GM12878 (cell line): ENCODE results near the gene TSPAN19. TPM values are rescaled to one million over a fixed set of nuclear protein-coding genes. Genes with fewer than 3 reads are reported as not detected.

Experiments used
- ATAC-seq: fragments of 200-7000 bp; cut with Tn5 transposase; 3 replicates; pipeline ENCODE4 v1.9.1; 2020; ENCODE audit warnings: mild to moderate bottlenecking, moderate library complexity
- BruUV-seq: library from RNA; stranded (reverse); fragments of 400-500 nt; replicated peaks from 2 replicates; lab custom pipeline; 2021; lab: Mats Ljungman, UMichigan
- CTCF ChIA-PET: fragments of 300-600 bp; sonication (Branson Sonifier 250); formaldehyde crosslinking; extraction: SDS; loops from one replicate; lab custom pipeline; 2021; ENCODE audit warnings: inconsistent platforms; lab: Yijun Ruan, JAX
- POLR2A ChIA-PET: fragments of 350-600 bp; formaldehyde crosslinking; extraction: SDS; loops from one replicate; lab custom pipeline; 2021; ENCODE audit warnings: inconsistent platforms; lab: Charles Lee
- RAD21 ChIA-PET: fragments of 300-600 bp; sonication (Branson Sonifier 250); formaldehyde crosslinking; loops from one replicate; lab custom pipeline; 2023; ENCODE audit warnings: antibody characterized with exemption; ENCODE audit not compliant: unreplicated experiment; lab: Charles Lee
- SMC1A ChIA-PET: fragments of 300-600 bp; sonication (Branson Sonifier 250); formaldehyde crosslinking; loops from one replicate; lab custom pipeline; 2023; ENCODE audit not compliant: unreplicated experiment, uncharacterized antibody; lab: Charles Lee
- DNase-seq: peaks from one replicate; pipeline ENCODE4 v3.0.0-alpha.2; 2011; ENCODE audit warnings: low read depth, low spot score
- FAIRE-seq: peaks from 3 replicates; lab custom pipeline; 2011; peaks lifted over from hg19 to GRCh38; lab: Jason Lieb, UNC
- H2AFZ ChIP-seq: 2 replicates; pipeline ENCODE4 v1.6.0; 2011; ENCODE audit warnings: low read depth, low read length, control low read depth; ENCODE audit not compliant: control insufficient read depth
- H3K27ac ChIP-seq: 2 replicates; pipeline ENCODE4 v1.5.1; 2011; ENCODE audit warnings: control low read depth; ENCODE audit not compliant: control insufficient read depth, insufficient read depth
- H3K27me3 ChIP-seq, 2 experiments: replicated peaks in 1 of 2; 2 replicates each; pipeline versions ENCODE4 v1.6.0 to v1.6.1; 2011; ENCODE audit warnings: low read length in 1 of 2; ENCODE audit not compliant: control insufficient read depth in 2 of 2, insufficient read depth in 2 of 2
- H3K36me3 ChIP-seq, 2 experiments: 2 replicates each; pipeline ENCODE4 v1.5.1; 2011; ENCODE audit warnings: low read length in 1 of 2; ENCODE audit not compliant: control insufficient read depth in 2 of 2, insufficient read depth in 2 of 2
- H3K4me1 ChIP-seq: 2 replicates; pipeline ENCODE4 v1.6.1; 2011; ENCODE audit warnings: mild to moderate bottlenecking, low read length, moderate library complexity, mixed read lengths; ENCODE audit not compliant: control insufficient read depth, insufficient read depth
- H3K4me2 ChIP-seq: 2 replicates; pipeline ENCODE4 v1.6.0; 2011; ENCODE audit warnings: control low read depth; ENCODE audit not compliant: control insufficient read depth, insufficient read depth
- H3K4me3 ChIP-seq: fragments of 200-600 bp; sonication (generic); 2 replicates; pipeline ENCODE4 v1.5.1; 2016
- H3K79me2 ChIP-seq: 2 replicates; pipeline ENCODE4 v1.6.0; 2011; ENCODE audit warnings: low read length; ENCODE audit not compliant: control insufficient read depth, insufficient read depth
- H3K9ac ChIP-seq: 2 replicates; pipeline ENCODE4 v1.8.0; 2011; ENCODE audit warnings: low read length, control low read depth, mixed read lengths; ENCODE audit not compliant: control insufficient read depth, insufficient read depth
- H3K9me3 ChIP-seq: replicated peaks from 3 replicates; pipeline ENCODE4 v1.5.1; 2011; ENCODE audit warnings: mild to moderate bottlenecking, low read length; ENCODE audit not compliant: control insufficient read depth, insufficient read depth
- H4K20me1 ChIP-seq: 2 replicates; pipeline ENCODE4 v1.6.0; 2011; ENCODE audit not compliant: control insufficient read depth, insufficient read depth
- CBX3 ChIP-seq: fragments of 200-600 bp; sonication (generic); IDR thresholded peaks from 2 replicates; pipeline ENCODE4 v1.6.1; 2016; ENCODE audit warnings: low read depth, borderline replicate concordance
- EZH2 ChIP-seq: IDR thresholded peaks from 2 replicates; pipeline ENCODE4 v1.6.1; 2012; ENCODE audit warnings: low read depth, mild to moderate bottlenecking, control low read depth, inconsistent platforms, low read length, borderline replicate concordance; ENCODE audit not compliant: control insufficient read depth
- IKZF2 ChIP-seq, 2 experiments: fragments of 450-650 bp; IDR thresholded peaks; 2 replicates each; pipeline ENCODE4 v1.6.1; 2017; ENCODE audit warnings: mild to moderate bottlenecking in 2 of 2, moderate library complexity in 2 of 2
- NFIC ChIP-seq: IDR thresholded peaks from 2 replicates; pipeline ENCODE4 v1.6.1; 2012; ENCODE audit warnings: low read depth, mild to moderate bottlenecking, inconsistent platforms, low read length, moderate library complexity
- PAX8 ChIP-seq: fragments of 450-650 bp; IDR thresholded peaks from 2 replicates; pipeline ENCODE4 v1.6.1; 2017; ENCODE audit warnings: mild to moderate bottlenecking, moderate library complexity
- RELA ChIP-seq: fragments of 450-650 bp; IDR thresholded peaks from 2 replicates; pipeline ENCODE4 v1.8.0; 2014; ENCODE audit warnings: borderline replicate concordance; ENCODE audit not compliant: partially characterized antibody
- RUNX3 ChIP-seq: IDR thresholded peaks from 2 replicates; pipeline ENCODE4 v1.6.1; 2012; ENCODE audit warnings: low read length, inconsistent platforms
- WGBS: methylation state at CpG from one replicate; pipeline ENCODE4 v1.1.6; 2016; ENCODE audit warnings: low lambda C conversion rate; ENCODE audit not compliant: insufficient replicate concordance, insufficient coverage; ENCODE audit errors: missing lambda C conversion rate; 5-methylcytosine and 5-hydroxymethylcytosine counted together
- in situ Hi-C: fragments of 300-500 bp; cut with MboI; formaldehyde crosslinking; loops from 9 replicates; pipeline ENCODE4 v1.14.3; 2018; ENCODE audit warnings: mixed read lengths
- intact Hi-C: fragments of 100-400 bp; cut with micrococcal nuclease; formaldehyde crosslinking; loops from one replicate; pipeline ENCODE4 v1.14.2; 2022; ENCODE audit not compliant: unreplicated experiment
- polyA plus RNA-seq, 11 experiments: library from polyadenylated mRNA; depleted of rRNA in 4 of 11; unstranded in 6 of 11; stranded (reverse) in 5 of 11; fragments of >200 nt; fragmentation: Nextera tagmentation in 4 of 11; fragmentation: Illumina TruSeq in 1 of 11; extraction: Ambion mirVana in 4 of 11; extraction: Trizol in 1 of 11; gene quantifications; 1 replicate in 1 of 11; 2 replicates in 10 of 11; pipeline versions ENCODE4 v1.2.1 to v1.2.3, GENCODE V29; 2011 to 2016; ENCODE audit warnings: inconsistent platforms in 2 of 11, missing spikeins in 2 of 11, low read depth in 1 of 11
- total RNA-seq, 4 experiments: library from RNA; depleted of rRNA in 3 of 4; stranded (reverse); fragments of >200 nt in 3 of 4; fragmentation: Illumina TruSeq in 1 of 4; extraction: Trizol in 1 of 4; gene quantifications; 2 replicates each; pipeline versions ENCODE4 v1.2.1 to v1.2.3, GENCODE V29; 2013 to 2021
- TF ChIP-seq, protein P1 (sequence below): IDR thresholded peaks from 2 replicates; pipeline ENCODE4 v1.6.1; 2011; ENCODE audit warnings: low read depth, low read length, improper control_type of control experiment, borderline replicate concordance
- TF ChIP-seq, protein P2 (sequence below), 3 experiments: IDR thresholded peaks in 2 of 3; conservative IDR thresholded peaks in 1 of 3; 2 replicates each; pipeline ENCODE4 v1.5.1; 2011; ENCODE audit warnings: low read depth in 3 of 3, low read length in 3 of 3, mild to moderate bottlenecking in 3 of 3, control low read depth in 2 of 3, moderate library complexity in 2 of 3, inconsistent platforms in 1 of 3, mixed read lengths in 1 of 3; ENCODE audit not compliant: control insufficient read depth in 2 of 3, insufficient read depth in 1 of 3; ENCODE audit errors: extremely low read depth in 1 of 3
- TF ChIP-seq, protein P3 (sequence below): IDR thresholded peaks from 2 replicates; pipeline ENCODE4 v1.6.1; 2012; ENCODE audit warnings: low read length, inconsistent platforms

The TSPAN19 gene
- total and polyA plus RNA-seq, 10 of the 15 experiments (the other 5 are each of a cell fraction or from before 2014, with no cell fraction given): not detected

DNA sequence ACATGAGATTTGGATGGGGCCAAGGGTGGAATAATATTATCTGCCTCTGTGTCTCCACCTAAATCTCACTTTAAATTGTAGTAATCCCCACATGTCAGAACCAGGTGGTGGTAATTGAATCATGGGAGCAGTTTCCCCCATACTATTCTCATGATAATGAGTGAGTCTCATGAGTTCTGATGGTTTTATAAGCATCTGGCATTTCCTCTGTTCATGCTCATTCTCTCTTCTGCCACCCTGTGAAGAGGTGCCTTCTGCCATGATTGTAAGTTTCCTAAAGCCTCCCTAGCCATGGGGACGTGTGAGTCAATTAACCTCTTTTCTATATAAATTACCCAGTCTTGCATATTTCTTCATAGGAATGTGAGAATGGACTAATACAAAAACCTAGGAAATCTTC lies 29.9 kb downstream of the TSPAN19 start:
- 18% methylated on average over 1 of the region's 1 CpG for WGBS
- Histone ChIP-seq H3K36me3 (no peaks in the 10 kb centered on the region), H3K4me1 (no peaks in the 10 kb centered on the region), H3K9me3 (peaks cover 2% of the 10 kb centered on the region; the same call in 1 of the 3 replicates), H3K27ac (no peak overlapping the region), H3K79me2 (no peaks in the 10 kb centered on the region), H3K4me2 (no peak overlapping the region), H4K20me1 (no peaks in the 10 kb centered on the region), H3K9ac (no peak overlapping the region), H3K4me3 (no peak overlapping the region), H2AFZ (no peak overlapping the region), H3K27me3 (no peaks in the 10 kb centered on the region)
- SMC1A ChIA-PET: no interaction called here
- CTCF ChIA-PET: no interaction called here
- RAD21 ChIA-PET: no interaction called here
- POLR2A ChIA-PET: no interaction called here
- in situ Hi-C loops (no loop called here), intact Hi-C loops (no loop called here)
- FAIRE-seq: no peak
- no peak for ATAC-seq
- DNase-seq: no peak
- BruUV-seq: no TSS peak
- TF ChIP-seq RUNX3 (no peak), IKZF2 (IDR thresholded peaks at IDR 0.05) (no peak)
- TF ChIP-seq, all 136 proteins: peak for 0

DNA sequence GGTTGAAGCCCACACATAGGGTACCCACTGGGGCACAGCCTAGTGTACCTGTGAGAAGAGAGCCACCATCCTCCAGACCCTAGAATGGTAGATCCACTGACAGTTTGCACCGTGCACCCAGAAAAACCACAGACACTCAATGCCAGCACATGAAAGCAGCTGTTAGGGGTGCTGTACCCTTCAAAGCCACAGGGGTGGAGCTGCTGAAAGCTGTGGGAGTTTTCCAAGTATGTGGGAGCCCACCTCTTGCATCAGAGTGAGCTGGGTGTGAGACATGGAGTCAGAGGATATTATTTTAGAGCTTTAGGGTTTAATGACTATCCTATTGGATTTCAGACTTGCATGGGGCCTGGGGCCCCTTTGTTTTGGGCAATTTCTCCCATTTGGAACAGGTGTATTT lies 30.5 kb downstream of the TSPAN19 start:
- no peak overlapping the region for H3K27ac ChIP-seq
- ATAC-seq (no peak), FAIRE-seq (no peak), DNase-seq (no peak)
- H4K20me1 ChIP-seq: no peaks in the 10 kb centered on the region
- H3K4me2 ChIP-seq: no peak overlapping the region
- CTCF ChIA-PET: no interaction called here
- no peak overlapping the region for H3K9ac ChIP-seq
- H3K4me3 ChIP-seq: no peak overlapping the region
- H3K4me1 ChIP-seq: no peaks in the 10 kb centered on the region
- WGBS: 33% methylated on average over 1 of the region's 1 CpG
- no TSS peak for BruUV-seq
- peaks cover 2% of the 10 kb centered on the region; the same call in 1 of the 3 replicates for H3K9me3 ChIP-seq
- in situ Hi-C loops (no loop called here), intact Hi-C loops (no loop called here)
- SMC1A ChIA-PET: no interaction called here
- H3K36me3 ChIP-seq: no peaks in the 10 kb centered on the region
- H3K79me2 ChIP-seq: no peaks in the 10 kb centered on the region
- no peak overlapping the region for H2AFZ ChIP-seq
- no peaks in the 10 kb centered on the region for H3K27me3 ChIP-seq
- POLR2A ChIA-PET: no interaction called here
- RAD21 ChIA-PET: no interaction called here
- TF ChIP-seq, protein P1, sequence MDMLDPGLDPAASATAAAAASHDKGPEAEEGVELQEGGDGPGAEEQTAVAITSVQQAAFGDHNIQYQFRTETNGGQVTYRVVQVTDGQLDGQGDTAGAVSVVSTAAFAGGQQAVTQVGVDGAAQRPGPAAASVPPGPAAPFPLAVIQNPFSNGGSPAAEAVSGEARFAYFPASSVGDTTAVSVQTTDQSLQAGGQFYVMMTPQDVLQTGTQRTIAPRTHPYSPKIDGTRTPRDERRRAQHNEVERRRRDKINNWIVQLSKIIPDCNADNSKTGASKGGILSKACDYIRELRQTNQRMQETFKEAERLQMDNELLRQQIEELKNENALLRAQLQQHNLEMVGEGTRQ: no peak
- no peak for TF ChIP-seq RELA
- TF ChIP-seq NFIC: no peak
- TF ChIP-seq, protein P2, sequence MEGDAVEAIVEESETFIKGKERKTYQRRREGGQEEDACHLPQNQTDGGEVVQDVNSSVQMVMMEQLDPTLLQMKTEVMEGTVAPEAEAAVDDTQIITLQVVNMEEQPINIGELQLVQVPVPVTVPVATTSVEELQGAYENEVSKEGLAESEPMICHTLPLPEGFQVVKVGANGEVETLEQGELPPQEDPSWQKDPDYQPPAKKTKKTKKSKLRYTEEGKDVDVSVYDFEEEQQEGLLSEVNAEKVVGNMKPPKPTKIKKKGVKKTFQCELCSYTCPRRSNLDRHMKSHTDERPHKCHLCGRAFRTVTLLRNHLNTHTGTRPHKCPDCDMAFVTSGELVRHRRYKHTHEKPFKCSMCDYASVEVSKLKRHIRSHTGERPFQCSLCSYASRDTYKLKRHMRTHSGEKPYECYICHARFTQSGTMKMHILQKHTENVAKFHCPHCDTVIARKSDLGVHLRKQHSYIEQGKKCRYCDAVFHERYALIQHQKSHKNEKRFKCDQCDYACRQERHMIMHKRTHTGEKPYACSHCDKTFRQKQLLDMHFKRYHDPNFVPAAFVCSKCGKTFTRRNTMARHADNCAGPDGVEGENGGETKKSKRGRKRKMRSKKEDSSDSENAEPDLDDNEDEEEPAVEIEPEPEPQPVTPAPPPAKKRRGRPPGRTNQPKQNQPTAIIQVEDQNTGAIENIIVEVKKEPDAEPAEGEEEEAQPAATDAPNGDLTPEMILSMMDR (IDR thresholded peaks at IDR 0.05 in 2 of 3, conservative IDR thresholded peaks at IDR 0.05 in 1 of 3; ENCODE audit: control insufficient read depth in 2 of 3, extremely low read depth in 1 of 3, insufficient read depth in 1 of 3, low read depth in 3 of 3, low read length in 3 of 3): no peak
- TF ChIP-seq, protein P3, sequence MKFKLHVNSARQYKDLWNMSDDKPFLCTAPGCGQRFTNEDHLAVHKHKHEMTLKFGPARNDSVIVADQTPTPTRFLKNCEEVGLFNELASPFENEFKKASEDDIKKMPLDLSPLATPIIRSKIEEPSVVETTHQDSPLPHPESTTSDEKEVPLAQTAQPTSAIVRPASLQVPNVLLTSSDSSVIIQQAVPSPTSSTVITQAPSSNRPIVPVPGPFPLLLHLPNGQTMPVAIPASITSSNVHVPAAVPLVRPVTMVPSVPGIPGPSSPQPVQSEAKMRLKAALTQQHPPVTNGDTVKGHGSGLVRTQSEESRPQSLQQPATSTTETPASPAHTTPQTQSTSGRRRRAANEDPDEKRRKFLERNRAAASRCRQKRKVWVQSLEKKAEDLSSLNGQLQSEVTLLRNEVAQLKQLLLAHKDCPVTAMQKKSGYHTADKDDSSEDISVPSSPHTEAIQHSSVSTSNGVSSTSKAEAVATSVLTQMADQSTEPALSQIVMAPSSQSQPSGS: no peak
- no peak for TF ChIP-seq PAX8
- TF ChIP-seq IKZF2 (IDR thresholded peaks at IDR 0.05): no peak
- no peak for TF ChIP-seq CBX3
- TF ChIP-seq EZH2: no peak
